HEK293 (cell line): ENCODE measurements around the gene ZNF296.

Experiments used
- CTCF ChIA-PET: fragments of 350-600 bp; formaldehyde crosslinking; extraction: SDS; loops from one replicate; lab custom pipeline; 2021; ENCODE audit warnings: antibody characterized with exemption; lab: Yijun Ruan, JAX
- POLR2A ChIA-PET: fragments of 300-600 bp; formaldehyde crosslinking; extraction: SDS; loops from one replicate; lab custom pipeline; 2020; ENCODE audit warnings: antibody characterized with exemption, inconsistent platforms; lab: Yijun Ruan, JAX
- H3K27ac ChIP-seq: fragments of 200-500 bp; sonication (Bioruptor generic); 2 replicates; pipeline ENCODE4 v1.5.1; 2014; ENCODE audit warnings: low read depth, low read length, control low read depth, inconsistent platforms; ENCODE audit errors: extremely low read depth
- H3K36me3 ChIP-seq, 2 experiments: fragments of 200-500 bp in 1 of 2; sonication (Bioruptor generic) in 1 of 2; 1 replicate in 1 of 2; 2 replicates in 1 of 2; pipeline ENCODE4 v1.5.1; 2014 to 2017; ENCODE audit warnings: inconsistent platforms in 2 of 2, low read length in 2 of 2; ENCODE audit not compliant: control insufficient read depth in 2 of 2, insufficient read depth in 1 of 2
- H3K4me1 ChIP-seq: fragments of 200-500 bp; sonication (Bioruptor generic); 2 replicates; pipeline ENCODE4 v1.5.1; 2014; ENCODE audit warnings: mild to moderate bottlenecking, low read length, inconsistent platforms; ENCODE audit not compliant: control insufficient read depth, insufficient read depth
- H3K4me3 ChIP-seq: 2 replicates; pipeline ENCODE4 v1.5.1; 2011; ENCODE audit warnings: low read depth, mild to moderate bottlenecking, control low read depth, low read length, moderate library complexity
- H3K9me3 ChIP-seq: fragments of 200-500 bp; sonication (Bioruptor generic); 2 replicates; pipeline ENCODE4 v1.5.1; 2014; ENCODE audit warnings: low read depth, low read length, inconsistent platforms; ENCODE audit not compliant: control insufficient read depth, insufficient read depth
- GLI2 ChIP-seq: fragments of 450-650 bp; formaldehyde crosslinking; IDR thresholded peaks from 2 replicates; pipeline ENCODE4; 2017; ENCODE audit warnings: missing biosample characterization, missing genetic modification characterization, low read depth, borderline replicate concordance
- GLI4 ChIP-seq: fragments of 450-650 bp; formaldehyde crosslinking; IDR thresholded peaks from 2 replicates; pipeline ENCODE4 v1.5.1; 2016; ENCODE audit warnings: missing biosample characterization, missing genetic modification characterization
- GLIS1 ChIP-seq: fragments of 450-650 bp; formaldehyde crosslinking; IDR thresholded peaks from 2 replicates; pipeline ENCODE4 v1.5.1; 2016; ENCODE audit warnings: missing biosample characterization, missing genetic modification characterization
- GLIS2 ChIP-seq: fragments of 450-650 bp; formaldehyde crosslinking; IDR thresholded peaks from 2 replicates; pipeline ENCODE4 v1.5.1; 2016; ENCODE audit warnings: missing biosample characterization, missing genetic modification characterization
- KLF8 ChIP-seq: fragments of 450-650 bp; formaldehyde crosslinking; IDR thresholded peaks from 2 replicates; pipeline ENCODE4 v1.5.1; 2016; ENCODE audit warnings: missing biosample characterization, missing genetic modification characterization
- PBX3 ChIP-seq: sonication (generic); formaldehyde crosslinking; IDR thresholded peaks from 2 replicates; pipeline ENCODE4 v1.8.1; 2022; ENCODE audit warnings: mild to moderate bottlenecking, moderate library complexity, missing genetic modification reagents
- REPIN1 ChIP-seq: fragments of 450-650 bp; formaldehyde crosslinking; IDR thresholded peaks from 2 replicates; pipeline ENCODE4 v1.5.1; 2017; ENCODE audit warnings: missing biosample characterization, missing genetic modification characterization, low read depth
- YY1 ChIP-seq: fragments of 450-650 bp; formaldehyde crosslinking; IDR thresholded peaks from 2 replicates; pipeline ENCODE4 v1.5.1; 2018; ENCODE audit warnings: missing biosample characterization, missing genetic modification characterization
- ZBTB20 ChIP-seq: fragments of 450-650 bp; formaldehyde crosslinking; IDR thresholded peaks from 2 replicates; pipeline ENCODE4 v1.5.1; 2016; ENCODE audit warnings: missing biosample characterization, missing genetic modification characterization
- ZBTB26 ChIP-seq: fragments of 450-650 bp; formaldehyde crosslinking; optimal IDR thresholded peaks from 2 replicates; pipeline ENCODE3; 2016; ENCODE audit warnings: missing biosample characterization, mild to moderate bottlenecking, missing genetic modification characterization
- ZBTB44 ChIP-seq: fragments of 450-650 bp; IDR thresholded peaks from 2 replicates; pipeline ENCODE4 v1.5.1; 2018; ENCODE audit warnings: missing biosample characterization, mild to moderate bottlenecking, missing genetic modification characterization
- ZNF121 ChIP-seq: fragments of 450-650 bp; formaldehyde crosslinking; IDR thresholded peaks from 2 replicates; pipeline ENCODE4 v1.5.1; 2016; ENCODE audit warnings: missing biosample characterization, missing genetic modification characterization
- ZNF174 ChIP-seq: fragments of 450-650 bp; formaldehyde crosslinking; IDR thresholded peaks from 2 replicates; pipeline ENCODE4 v1.5.0; 2017; ENCODE audit warnings: missing biosample characterization, mild to moderate bottlenecking, missing genetic modification characterization
- ZNF184 ChIP-seq: fragments of 450-650 bp; IDR thresholded peaks from 2 replicates; pipeline ENCODE4 v1.5.1; 2018; ENCODE audit warnings: missing biosample characterization, mild to moderate bottlenecking, missing genetic modification characterization
- ZNF280C ChIP-seq: fragments of 450-650 bp; formaldehyde crosslinking; IDR thresholded peaks from 2 replicates; pipeline ENCODE4 v1.5.1; 2016; ENCODE audit warnings: missing biosample characterization, missing genetic modification characterization
- ZNF324 ChIP-seq: fragments of 450-650 bp; formaldehyde crosslinking; IDR thresholded peaks from 2 replicates; pipeline ENCODE4 v1.5.1; 2016; ENCODE audit warnings: missing biosample characterization, missing genetic modification characterization
- ZNF335 ChIP-seq: fragments of 450-650 bp; formaldehyde crosslinking; conservative IDR thresholded peaks from 2 replicates; pipeline ENCODE4 v1.5.1; 2016; ENCODE audit warnings: missing biosample characterization, missing genetic modification characterization
- ZNF350 ChIP-seq: fragments of 450-650 bp; formaldehyde crosslinking; IDR thresholded peaks from 2 replicates; pipeline ENCODE4 v1.5.0; 2017; ENCODE audit warnings: missing biosample characterization, mild to moderate bottlenecking, missing genetic modification characterization
- ZNF366 ChIP-seq: fragments of 450-650 bp; formaldehyde crosslinking; conservative IDR thresholded peaks from 2 replicates; pipeline ENCODE4 v1.5.1; 2016; ENCODE audit warnings: missing biosample characterization, missing genetic modification characterization
- ZNF37A ChIP-seq: fragments of 450-650 bp; IDR thresholded peaks from 2 replicates; pipeline ENCODE4 v1.5.1; 2018; ENCODE audit warnings: missing biosample characterization, missing genetic modification characterization
- ZNF391 ChIP-seq: fragments of 450-650 bp; formaldehyde crosslinking; IDR thresholded peaks from 2 replicates; pipeline ENCODE4 v1.5.1; 2016; ENCODE audit warnings: low read depth, missing biosample characterization, missing genetic modification characterization, borderline replicate concordance
- ZNF626 ChIP-seq: fragments of 450-650 bp; sonication (Bioruptor Pico); formaldehyde crosslinking; IDR thresholded peaks from 2 replicates; pipeline ENCODE4 v1.5.1; 2018; ENCODE audit warnings: missing biosample characterization, missing genetic modification characterization, inconsistent platforms
- ZNF629 ChIP-seq: fragments of 450-650 bp; formaldehyde crosslinking; IDR thresholded peaks from 2 replicates; pipeline ENCODE4 v1.5.1; 2017; ENCODE audit warnings: missing biosample characterization, missing genetic modification characterization
- ZNF692 ChIP-seq: fragments of 450-650 bp; formaldehyde crosslinking; IDR thresholded peaks from 2 replicates; pipeline ENCODE4 v1.5.1; 2016; ENCODE audit warnings: missing biosample characterization, missing genetic modification characterization
- ZNF76 ChIP-seq: fragments of 450-650 bp; formaldehyde crosslinking; IDR thresholded peaks from 2 replicates; pipeline ENCODE4; 2016; ENCODE audit warnings: low read depth, missing biosample characterization, missing genetic modification characterization, borderline replicate concordance
- ZSCAN5A ChIP-seq: fragments of 450-650 bp; formaldehyde crosslinking; IDR thresholded peaks from 2 replicates; pipeline ENCODE4 v1.5.1; 2016; ENCODE audit warnings: missing biosample characterization, missing genetic modification characterization

ZNF296 gene

GRCh38 chr19:45079063-45079910, 3.0 kb upstream of the ZNF296 start, which contains the start of gene GEMIN7:
TSS of gene GEMIN7 (plus strand) at chr19:45079260. CDS start at chr19:45090115, 10,855 bp downstream.
- Histone ChIP-seq H3K4me1 (peaks cover 18% of the 10 kb centered on the region), H3K36me3 (peaks cover 12 to 23% of the 10 kb centered on the region in 2 experiments; a peak in 2 of 3 replicates), H3K4me3 (peak within 1 kb of the TSS; percentile 75), H3K27ac (peak within 1 kb of the TSS; percentile 62; the same call in 1 of the 2 replicates), H3K9me3 (no peaks in the 10 kb centered on the region)
- ChIA-PET POLR2A (interaction anchor here (0.6 to 3.5 kb wide), 8 partner anchors 10 to 206 kb away, joined by 3 to 45 read pairs (median 6); partner anchors contain the start of genes BLOC1S3, CLASRP, PPP1R37 and TRAPPC6A), CTCF (interaction anchor here (0.6 to 2.9 kb wide), 5 partner anchors 11 to 90 kb away, joined by 3 to 13 read pairs (median 4); no protein-coding TSS in a partner anchor)
- TF ChIP-seq ZNF76 (peak; percentile 73), ZNF37A (tag by site-specific recombination) (0 out of 2 replicates have a peak, but pooled peaks have one; percentile 44), ZBTB44 (tag by site-specific recombination) (peak; percentile 88), ZNF324 (tag by site-specific recombination) (no peak), ZNF174 (tag by site-specific recombination) (peak; percentile 86; the same call in 1 of the 2 replicates), GLI2 (tag by site-specific recombination) (no peak), PBX3 (0 out of 2 replicates have a peak, but pooled peaks have one; percentile 84), ZBTB20 (tag by site-specific recombination) (peak; percentile 78), REPIN1 (no peak), ZNF184 (tag by site-specific recombination) (peak; percentile 53; the same call in 1 of the 2 replicates), ZNF121 (tag by site-specific recombination) (0 out of 2 replicates have a peak, but pooled peaks have one; percentile 41), YY1 (tag by site-specific recombination) (0 out of 2 replicates have a peak, but pooled peaks have one; percentile 72), KLF8 (tag by site-specific recombination) (peak; percentile 70; the same call in 1 of the 2 replicates), GLI4 (tag by site-specific recombination) (0 out of 2 replicates have a peak, but pooled peaks have one; percentile 42), GLIS2 (tag by site-specific recombination) (peak; percentile 85), ZNF626 (tag by site-specific recombination) (peak; percentile 94), ZBTB26 (peak; percentile 61), ZNF692 (tag by site-specific recombination) (peak; percentile 92), ZNF391 (tag by site-specific recombination) (0 out of 2 replicates have a peak, but pooled peaks have one; percentile 9), ZSCAN5A (tag by site-specific recombination) (0 out of 2 replicates have a peak, but pooled peaks have one; percentile 45), ZNF366 (tag by site-specific recombination) (no peak; the same call in 1 of the 2 replicates), ZNF280C (tag by site-specific recombination) (no peak), GLIS1 (tag by site-specific recombination) (peak; percentile 71), ZNF350 (tag by site-specific recombination) (no peak; the same call in 1 of the 2 replicates), ZNF335 (tag by site-specific recombination) (peak; percentile 73), ZNF629 (peak; percentile 15; the same call in 1 of the 2 replicates)
